HG02840 (cell line): ENCODE results near the gene TSKU.

Source experiments
- ATAC-seq: cut with Tn5 transposase; IDR thresholded peaks from one replicate; pipeline ENCODE4 v1.9.1; 2021; ENCODE audit warnings: mild to moderate bottlenecking, moderate library complexity, moderate number of reproducible peaks; ENCODE audit not compliant: unreplicated experiment, low FRiP score

The TSKU gene

GRCh38 chr11:76841923-76842452 is 58.8 kb downstream of the TSKU start:
- no peak for ATAC-seq

- ATAC-seq: no peak
Observed at GRCh38 chr11:76843907-76844306, 60.8 kb downstream of the TSKU start.

GRCh38 chr11:76844511-76844910 is 61.4 kb downstream of the TSKU start:
- no peak for ATAC-seq

- ATAC-seq: no peak
Observed at GRCh38 chr11:76845069-76845468, 61.9 kb downstream of the TSKU start.

- no peak for ATAC-seq
Observed at GRCh38 chr11:76846441-76846840, 63.3 kb downstream of the TSKU start.
